Measurements from ENCODE around the gene DHX8.

- TF ChIP-seq CTCF (IDR thresholded peaks at IDR 0.05) (no peak), POLR2A (IDR thresholded peaks at IDR 0.05) (no peak)
Measured at GRCh38 chr17:43468691-43469139, 15.1 kb upstream of the DHX8 start.

Data from thyroid gland (tissue), 4 donors.